ENCODE results near the gene LARGE1. TPM values are rescaled to one million over a fixed set of nuclear protein-coding genes. Genes with fewer than 3 reads are reported as not detected.

LARGE1 gene
- total RNA-seq, result 3.2 and 5.8 TPM in 2 replicates

DNA sequence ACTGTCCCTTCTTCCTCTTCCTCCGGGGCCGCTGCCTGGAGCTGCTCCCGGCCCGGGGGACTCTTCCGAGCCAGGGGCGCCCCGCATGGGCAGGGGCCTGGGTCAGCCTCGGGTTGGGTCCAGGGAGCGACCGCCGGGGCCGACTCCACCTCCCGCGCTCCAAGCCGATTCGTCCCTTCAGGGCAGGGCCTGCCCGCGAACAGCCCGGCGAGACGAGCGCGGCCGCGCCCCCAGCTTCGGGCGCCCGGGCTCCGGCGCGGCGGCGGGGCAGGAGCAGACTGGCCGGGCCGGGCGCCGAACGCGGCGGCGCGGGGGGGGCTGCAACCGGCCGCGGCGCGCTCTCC lies at the start of gene LARGE1:
Gene LARGE1 (minus strand): TSS at position 280 of the 344 bp plus-strand sequence.

